Stimulated activated CD4-positive, alpha-beta T cell treated with anti-CD3 and anti-CD28 coated beads, Interleukin-15, amount 100 ng/mL, for 24 hours (primary cell): ENCODE measurements around the gene TAF8.
"Not testable (repeated sequence)": the region's sequence is repeated elsewhere in the genome, so short reads cannot be mapped to it uniquely, and the experiment has no call there.

Source experiments
- DNase-seq: peaks from one replicate; pipeline ENCODE4 v3.0.0-alpha.2; 2020

The TAF8 gene

DNA sequence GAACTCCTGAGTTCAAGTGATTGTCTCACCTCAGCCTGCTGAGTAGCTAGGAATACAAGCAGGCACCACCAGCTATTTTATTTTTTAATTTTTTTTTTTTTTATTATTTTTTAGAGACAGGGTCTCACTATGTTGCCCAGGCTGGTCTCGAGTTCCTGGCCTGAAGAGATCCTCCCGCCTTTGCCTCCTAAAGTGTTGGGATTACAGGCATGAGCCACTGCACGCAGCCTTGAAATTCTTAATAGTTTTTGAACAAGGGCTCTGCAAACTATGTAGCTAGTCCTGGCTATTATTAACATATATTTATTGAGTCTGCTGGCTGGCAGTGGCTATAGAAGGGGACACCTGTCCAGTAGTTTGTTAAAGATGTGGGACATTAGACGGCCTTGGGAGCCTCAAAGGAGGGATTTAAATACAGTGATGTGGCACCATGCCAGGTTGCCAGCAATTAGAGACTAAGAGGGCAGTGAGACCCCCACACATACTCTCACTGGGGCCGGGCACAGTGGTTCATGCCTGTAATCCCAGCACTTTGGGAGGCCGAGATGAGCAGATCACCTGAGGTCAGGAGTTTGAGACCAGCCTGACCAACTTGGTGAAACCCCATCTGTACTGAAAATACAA is 21.1 kb upstream of the TAF8 start:
- no peak for DNase-seq

DNA sequence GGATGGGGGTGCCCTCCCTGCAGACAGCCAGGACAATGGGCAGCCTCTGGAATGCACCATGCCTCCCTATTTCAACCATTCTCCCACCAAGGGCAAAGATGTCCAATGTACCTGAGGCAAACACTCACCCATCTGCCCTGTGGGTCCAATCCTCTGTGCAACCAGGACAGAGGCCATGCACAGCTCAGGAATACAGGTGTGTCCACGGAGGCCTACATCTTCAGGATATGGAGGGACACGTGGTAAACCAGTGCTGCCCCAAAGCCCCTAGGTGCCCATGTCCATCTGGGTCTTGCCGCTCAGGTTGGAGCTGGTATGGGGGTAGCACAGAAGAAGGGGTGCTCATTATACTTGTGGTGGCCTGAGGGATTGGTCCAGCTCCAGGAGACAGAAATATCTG is 20.4 kb upstream of the TAF8 start:
- no peak for DNase-seq

DNA sequence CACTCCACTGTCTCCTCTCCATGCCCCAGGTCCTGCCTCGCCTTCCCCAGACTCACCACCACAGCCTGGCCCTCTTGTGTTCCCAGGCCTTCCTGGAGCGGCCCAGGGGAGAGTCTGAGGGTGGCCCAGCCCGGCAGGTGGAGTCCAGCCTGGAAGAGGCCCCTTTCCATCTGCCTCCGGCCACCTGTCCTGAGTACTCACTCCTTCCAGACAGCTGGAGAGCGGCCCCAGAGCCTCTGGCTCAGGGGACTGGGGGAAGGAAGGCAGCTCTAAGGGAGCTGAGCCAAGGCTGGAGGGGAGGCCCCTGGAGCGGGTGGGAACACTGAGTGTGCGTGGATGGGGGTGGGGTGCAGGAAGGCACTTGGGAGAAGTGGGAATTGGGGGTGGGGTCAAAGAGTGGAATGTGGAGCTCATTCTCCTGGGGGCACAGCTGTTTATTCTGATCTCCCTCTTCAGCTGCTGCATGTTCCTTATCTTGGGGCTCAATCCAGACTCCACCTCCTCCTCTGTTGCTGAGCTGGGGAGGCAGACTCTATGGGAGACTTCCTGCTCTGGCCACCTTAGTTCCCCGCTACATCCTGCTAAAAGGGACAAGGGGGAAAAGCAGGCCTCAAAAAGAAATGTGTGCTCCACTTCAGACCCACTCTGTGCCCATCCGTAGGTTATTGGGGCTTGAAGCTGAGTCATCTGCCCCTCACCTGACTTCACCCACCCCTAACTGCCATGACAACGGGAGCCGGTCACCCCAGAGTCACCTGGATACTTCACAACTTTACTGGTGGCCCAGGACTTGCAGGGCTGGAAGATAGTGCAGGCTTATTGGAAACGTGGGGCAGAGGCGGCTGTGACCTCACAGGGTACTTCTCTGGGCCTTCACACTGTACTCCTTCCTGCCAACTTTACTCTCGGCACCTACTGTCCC is 19.5 kb upstream of the TAF8 start:
- DNase-seq: peak; percentile 79

DNA sequence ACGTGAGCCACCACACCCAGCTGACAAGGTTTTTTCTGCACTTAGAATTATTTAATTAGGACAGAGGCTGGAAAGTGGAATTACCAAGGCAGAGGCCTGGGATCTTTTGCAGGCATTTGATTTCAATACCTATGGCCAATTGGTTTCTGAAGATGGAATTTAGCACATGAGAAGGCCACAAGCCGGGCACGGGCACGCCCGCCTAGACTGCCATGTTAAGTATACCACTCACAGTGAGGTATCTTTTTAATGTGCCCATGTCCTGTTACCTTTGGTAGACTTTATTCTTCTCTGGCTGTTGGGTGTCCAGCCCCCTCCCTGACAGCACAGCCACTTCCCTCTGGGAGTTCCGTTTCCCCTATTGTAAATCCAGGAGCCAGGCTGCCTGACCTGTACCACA is 18.0 kb upstream of the TAF8 start:
- DNase-seq: no peak

DNA sequence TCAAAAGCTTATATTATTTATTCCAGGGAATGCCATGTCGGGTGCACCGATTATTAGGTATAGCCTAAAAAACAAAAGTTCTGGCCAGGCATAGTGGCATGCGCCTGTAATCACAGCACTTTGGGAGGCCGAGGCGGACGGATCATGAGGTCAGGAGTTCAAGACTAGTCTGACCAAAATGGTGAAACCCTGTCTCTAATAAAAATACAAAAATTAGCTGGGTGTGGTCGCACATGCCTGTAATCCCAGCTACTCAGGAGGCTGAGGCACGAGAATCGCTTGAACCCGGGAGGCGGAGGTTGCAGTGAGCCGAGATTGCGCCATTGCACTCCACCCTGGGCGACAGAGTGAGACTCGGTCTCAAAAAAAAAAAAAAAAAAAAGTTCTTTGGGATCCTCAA is 12.7 kb upstream of the TAF8 start:
- not testable (repeated sequence) for DNase-seq

DNA sequence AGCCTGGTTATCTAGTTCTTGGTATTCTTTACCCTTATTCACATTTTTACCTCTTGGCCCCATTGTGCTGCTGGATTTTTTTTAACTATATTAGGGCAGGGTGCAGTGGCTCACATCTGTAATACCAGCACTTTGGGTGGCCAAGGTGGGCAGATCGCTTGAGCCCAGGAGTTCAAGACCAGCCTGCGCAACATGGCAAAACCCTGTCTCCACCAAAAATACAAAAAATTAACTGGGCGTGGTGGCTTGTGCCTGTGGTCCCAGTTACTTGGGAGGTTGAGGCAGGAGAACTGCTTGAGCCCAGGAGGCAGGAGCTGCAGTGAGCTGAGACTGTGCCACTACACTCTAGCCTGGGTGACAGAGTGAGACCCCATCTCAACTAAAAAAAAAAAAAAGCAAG is 12.2 kb upstream of the TAF8 start:
- no peak for DNase-seq

DNA sequence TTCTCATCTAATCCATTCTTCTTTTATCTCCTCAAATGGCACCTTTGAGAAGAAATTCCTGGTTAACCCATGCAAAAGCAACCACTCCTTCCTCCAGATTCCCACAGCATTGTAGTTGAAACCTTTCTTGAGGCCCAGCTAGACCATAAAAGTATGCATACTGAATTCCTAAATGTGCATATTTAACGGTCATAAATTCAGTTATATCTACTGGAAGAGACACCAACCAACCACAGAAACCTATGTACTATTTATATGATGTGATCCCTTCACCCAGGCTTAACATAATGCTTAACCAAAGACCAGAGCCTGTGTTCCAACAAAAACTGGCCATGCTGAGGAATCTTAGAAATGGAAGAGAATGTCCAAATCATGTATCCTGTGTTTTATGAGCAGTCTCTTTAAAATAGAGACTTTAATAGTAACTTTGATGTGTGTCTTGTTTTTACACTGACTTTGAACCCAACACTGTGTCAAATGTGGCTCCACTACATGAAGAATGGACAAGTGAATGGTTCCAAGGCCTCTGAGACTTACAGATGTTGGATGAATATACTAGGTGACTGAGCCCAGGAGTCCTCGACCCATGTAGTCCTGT is 11.4 kb upstream of the TAF8 start:
- no peak for DNase-seq

DNA sequence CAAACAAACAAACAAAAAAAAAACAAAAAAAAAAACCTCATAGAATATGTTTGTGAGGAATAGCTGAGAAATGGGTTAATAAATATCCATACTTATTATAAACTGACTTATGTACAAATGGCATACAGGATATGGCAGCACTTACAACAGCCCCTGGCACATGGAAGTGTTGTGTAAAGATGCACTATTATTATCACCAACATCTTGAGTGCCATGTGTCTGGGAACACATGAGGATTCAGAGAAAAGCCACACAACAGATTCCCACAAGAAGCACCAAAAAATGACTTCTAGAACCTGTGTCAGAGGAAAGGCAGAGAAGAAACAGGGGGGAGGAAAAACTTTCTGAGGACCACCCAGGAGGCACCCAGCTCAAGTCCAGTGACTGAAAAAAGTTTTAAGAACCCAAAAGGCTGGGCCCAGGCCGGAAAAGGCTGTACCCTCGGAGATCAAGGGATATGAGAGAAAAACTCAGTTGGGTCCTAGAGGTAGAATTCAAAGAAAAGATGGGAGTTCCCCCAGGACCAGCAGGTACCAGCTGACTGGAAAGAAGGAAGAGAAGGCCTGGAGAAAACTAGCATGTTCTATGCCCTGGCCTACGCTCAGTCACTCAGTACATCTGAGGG is 9.4 kb upstream of the TAF8 start:
- DNase-seq: no peak

DNA sequence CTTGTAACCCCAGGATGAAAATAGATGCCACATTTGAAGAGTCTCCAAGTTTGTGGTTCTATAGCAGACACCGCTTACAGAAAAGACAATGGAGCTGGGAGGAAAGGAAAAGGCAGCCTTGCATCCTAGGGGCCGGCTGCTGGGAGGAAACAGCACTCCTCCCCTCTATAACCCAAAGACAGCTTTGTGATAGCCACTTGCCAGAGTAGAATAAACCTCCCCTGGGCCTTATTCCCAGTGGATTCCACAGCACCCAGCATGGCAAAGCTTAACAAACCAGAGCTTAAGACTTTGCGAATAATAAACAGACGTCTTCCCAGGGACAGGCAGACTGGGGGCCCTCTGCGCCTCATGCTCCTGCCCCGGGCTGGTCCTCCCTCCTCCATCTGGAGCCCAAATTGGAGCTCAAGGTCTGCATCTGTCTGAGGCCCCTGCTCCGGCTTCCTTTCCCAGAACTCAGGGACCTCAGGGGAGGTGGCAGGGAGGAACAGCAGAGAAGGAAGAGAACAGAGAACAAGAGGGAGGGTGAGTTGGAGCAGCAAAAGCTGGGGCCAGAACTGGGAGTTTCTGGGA is 8.8 kb upstream of the TAF8 start:
- no peak for DNase-seq

DNA sequence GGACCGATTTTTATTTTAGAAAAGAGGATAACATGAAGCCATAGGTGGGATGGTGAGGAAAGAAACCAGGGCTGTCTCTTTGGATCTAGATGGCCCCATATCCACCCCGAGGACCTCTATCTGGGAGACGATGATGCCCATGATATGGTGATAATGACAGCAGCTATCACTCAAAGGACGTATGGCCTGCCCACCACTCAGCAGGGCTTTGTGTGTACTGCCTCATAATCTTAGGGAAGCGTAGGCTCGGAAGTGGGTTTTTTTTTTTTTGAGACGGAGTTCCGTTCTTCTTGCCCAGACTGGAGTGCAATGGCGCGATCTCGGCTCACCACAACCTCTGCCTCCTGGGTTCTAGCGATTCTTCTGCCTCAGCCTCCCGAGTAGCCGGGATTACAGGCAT is 8.2 kb upstream of the TAF8 start:
- DNase-seq: peak; percentile 48

DNA sequence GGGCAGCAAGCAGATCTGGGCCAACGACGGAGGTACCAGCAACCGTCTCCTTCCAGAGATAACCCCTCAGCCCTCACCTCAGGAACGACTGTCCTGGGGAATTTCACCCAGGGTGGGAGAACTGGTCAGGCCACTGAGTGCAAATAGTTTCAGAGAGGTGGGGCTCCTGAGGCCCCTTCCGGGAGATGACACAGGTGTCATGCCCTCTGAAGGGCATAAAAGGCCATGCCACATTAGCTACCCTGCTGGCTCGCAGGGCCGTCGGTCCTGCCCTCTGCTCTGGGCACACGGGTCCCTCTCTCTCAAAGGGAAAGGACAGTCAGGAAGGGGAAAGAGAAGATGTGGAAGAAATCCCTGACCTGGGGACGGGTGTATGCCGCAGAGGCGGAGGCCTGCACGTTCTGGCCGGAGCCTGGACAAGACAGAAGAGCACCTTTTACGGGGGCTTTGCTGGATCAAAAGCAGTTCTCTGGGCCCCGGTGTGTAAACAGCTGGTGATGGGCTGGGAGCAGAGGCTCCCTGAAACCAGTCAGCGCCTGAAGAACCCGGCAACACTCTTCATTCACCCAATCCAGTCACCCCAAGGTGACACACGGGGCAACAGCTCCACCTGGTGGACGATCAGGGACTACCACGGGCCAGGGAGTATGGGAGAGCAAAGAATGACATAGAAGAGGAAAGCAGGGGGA is 6.4 kb upstream of the TAF8 start:
- DNase-seq: peak; percentile 95

DNA sequence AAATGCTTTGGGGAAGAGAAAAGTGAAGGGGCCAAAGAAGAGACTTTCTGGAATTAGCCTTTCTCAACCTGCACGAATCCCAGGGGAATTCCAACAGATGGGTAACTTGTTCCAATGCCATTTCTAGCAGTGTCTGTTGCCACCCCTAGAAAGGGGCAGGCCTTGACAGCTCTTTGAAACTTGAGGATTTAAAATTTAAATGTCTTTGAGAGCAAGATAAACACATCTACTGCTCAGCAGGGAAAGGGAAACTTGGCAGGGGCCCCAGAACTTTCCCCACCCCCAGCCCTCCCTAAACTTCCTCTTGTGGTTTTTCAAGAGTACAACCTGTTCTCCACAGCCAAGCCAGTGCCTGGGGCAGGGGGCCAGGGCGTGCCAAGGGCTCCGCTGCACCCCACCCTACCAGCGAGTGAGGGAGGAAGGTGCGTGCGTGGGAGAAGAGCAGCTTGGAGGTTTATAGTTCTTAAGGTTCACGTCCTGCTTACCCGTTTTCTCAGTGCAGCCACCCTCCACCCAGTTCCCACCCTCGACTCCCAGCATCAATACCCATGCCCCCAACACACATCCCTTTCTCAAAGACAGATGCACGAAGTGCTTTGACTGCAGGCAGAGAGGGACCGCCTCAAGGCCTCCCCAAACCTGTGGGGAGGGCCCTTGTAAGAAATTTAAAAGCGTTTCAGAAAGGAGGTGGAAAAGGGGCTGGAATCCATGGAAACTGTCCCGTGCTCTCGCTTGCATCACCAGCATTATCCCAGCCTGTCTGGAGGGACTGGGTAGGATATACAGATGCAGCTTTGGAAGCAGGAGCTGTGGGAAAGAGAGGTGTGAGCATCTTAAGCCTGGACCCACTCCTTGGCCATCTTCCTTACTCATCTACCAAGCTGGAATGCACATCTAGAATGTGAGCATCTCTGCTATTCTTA is 4.5 kb upstream of the TAF8 start:
- DNase-seq: peak; percentile 82

DNA sequence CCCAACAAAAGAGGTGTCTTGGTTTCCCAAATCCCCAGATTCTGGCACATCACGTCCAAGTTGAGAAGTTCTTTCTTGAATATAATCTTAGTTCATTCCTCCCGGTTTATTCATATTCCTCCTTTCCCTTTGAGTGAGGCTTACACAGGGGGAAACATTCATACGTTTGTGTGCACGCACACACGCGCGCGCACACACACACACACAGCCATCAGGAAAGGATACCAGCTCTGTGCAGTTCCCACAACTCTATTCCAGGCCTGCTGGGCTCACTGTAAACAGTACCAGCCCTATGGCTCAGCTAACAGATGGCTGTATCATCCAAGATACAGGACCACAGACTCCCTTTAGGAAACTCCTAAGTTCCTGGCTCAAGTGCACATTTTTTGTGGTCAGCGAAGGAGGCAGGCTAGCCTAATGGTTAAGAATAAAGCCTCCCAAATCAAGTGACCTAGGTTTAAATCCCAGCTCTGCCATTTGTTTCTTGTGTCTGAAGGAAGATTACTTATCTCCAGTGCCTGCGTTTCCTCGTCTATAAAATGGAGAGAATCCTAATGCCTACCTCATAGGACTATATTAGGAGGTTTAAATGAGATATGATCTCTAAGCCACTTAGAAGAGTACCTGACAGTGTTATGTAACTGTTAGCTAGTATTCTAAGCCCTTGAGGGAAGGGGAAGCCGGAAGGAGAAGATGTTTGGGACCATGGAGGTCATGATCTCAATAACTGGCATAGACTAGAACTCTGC is 3.7 kb upstream of the TAF8 start:
- DNase-seq: no peak

DNA sequence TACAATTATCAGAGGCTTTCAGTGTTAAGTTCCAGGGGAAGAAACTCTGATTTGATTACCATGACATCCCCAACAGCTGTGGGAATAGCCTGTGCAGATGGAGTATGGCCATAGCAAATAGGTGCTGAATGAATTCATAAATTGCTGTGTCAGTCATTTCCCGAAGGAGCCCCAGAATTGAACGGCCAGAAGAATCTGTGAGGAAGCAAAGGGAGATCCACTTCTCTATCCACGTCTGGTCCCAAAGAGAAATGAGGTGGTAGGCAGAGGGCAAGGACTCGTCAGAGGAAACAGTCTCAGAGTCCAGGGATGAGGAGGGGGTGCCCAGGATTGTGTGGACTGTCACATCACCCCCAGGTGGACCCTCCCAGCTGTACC is 3.1 kb upstream of the TAF8 start:
- DNase-seq: no peak

DNA sequence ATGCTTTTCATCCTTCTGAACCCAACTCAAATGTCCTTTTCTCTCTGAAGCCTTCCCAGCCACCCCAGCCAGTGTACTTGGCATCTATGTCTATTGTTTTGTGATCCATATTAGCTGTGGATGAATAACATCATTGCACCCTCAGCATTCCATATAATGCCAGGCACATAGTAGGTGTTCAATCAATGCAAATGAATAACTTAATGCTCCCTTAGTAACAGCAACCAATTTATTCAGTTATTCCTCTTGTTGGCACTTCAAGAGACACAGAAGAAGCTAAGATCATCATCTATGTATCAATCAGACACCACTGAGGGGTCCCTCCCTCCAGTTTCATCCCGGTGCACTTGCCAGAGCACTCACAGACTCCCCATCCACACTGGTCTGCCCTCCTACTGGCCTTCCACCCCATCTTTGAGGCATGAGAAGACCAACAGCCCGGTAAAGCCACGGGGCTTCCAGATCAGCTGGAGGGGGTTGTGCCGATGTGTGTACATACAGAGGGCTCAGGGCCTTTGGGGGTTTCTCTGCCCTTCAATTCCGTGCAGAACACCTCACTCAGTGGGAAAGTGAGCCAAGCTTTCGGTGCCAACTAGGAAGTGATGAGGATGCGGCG is 2.4 kb upstream of the TAF8 start:
- DNase-seq: no peak

DNA sequence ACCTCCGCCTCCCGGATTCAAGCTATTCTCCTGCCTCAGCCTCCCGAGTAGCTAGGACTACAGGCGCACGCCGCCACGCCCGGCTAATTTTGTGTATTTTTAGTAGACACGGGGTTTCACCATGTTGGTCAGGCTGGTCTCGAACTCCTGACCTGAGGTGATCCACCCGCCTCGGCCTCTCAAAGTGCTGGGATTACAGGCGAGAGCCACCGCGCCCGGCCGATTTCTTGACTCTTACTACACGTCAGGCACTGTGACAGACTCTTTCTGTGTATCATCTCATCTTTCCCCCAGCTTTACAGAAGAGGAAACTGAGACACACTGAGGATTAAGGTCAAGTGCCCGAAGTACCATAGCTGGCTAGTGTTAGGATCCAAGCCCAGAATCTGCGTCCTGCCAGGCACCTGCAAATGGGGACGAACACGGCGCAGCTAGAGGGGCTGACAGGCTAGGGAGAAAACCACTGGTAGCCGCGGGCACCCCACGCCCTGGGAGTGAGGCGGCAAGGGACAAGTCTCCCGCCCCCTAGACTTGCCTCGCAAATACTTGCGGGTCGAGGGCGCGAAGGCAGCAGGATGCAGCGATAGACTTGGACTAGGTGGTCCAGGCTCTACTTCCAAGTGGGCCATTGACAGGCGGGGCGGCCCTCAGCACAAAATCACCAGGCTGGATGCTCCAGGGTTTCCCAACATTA is 1.1 kb upstream of the TAF8 start:
- DNase-seq: peak; percentile 34

DNA sequence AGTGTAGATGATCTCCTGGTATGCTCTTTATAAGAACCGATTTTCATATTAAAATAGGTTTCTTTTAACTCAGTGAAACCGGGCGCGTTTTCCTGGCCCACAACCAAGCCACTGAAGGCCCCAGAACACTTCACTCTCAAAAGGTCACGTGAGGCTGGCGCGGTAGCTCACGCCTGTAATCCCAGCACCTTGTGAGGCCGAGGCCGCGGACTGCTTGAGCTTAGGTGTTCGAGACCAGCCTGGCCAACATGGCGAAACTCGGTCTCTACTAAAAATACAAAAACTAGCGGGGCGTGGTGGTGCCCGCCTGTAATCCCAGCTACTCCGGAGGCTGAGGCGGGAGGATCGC is 402 bp upstream of the TAF8 start:
- peak; percentile 69 for DNase-seq

DNA sequence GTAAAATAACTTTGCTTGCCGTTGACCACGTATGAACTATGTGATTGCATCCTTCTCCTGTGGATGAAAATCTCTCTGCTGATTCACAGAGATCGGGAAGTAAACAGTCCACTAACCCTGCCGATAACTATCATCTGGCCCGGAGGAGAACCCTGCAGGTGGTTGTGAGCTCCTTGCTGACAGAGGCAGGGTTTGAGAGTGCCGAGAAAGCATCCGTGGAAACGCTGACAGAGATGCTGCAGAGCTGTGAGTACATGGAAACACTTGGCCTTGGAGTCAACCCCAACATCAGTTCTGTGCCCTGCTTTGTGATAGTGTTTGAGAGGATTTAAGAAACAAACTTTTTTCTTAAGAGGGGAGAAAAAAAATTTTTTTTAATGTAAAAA is 937 bp downstream of the TAF8 start:
- no peak for DNase-seq

DNA sequence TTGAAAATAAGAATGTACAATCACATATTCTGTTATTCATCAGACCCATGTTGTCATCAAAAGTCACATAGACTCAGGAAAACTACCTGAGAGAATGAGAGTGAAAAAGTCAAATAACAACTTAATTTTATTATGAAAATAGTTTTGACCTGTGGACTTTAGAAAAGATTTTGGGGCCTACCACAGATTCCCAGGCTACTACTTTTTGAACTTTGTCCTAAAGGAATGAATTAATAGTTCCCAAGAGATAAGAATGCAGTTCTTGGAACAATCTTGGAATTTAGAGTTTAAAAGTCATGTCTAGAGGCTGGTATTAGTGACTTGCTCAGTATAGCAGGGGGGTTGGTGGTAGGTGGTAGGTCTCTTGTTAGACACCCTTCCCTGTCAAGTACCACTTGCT is 3.3 kb downstream of the TAF8 start:
- DNase-seq: no peak

DNA sequence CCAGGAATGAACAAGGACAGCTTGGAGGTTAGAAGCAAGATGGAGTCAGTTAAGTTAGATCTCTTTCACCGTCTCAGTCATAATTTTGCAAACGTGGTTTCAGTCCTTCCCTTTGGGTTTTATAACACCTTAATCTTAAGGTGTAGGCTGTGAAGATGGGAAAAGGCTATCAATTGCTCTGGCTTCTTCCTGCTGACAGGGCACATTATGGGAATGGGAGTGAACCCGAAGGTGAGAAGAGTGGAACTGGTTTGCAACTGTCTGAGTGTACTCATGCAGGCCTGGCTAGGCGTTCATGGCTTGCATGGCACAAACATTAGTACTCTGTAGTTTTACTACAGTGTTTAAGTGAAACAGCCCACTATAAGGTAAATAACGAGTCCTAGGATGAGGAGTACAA is 9.4 kb downstream of the TAF8 start:
- DNase-seq: no peak
